Measurements from ENCODE around the gene PIGH.
A peak's percentile ranks its signal among the peaks of the same experiment; 100 is the strongest.
"Not testable (repeated sequence)": the region's sequence is repeated elsewhere in the genome, so short reads cannot be mapped to it uniquely, and the experiment has no call there.

Gene PIGH

GRCh38 chr14:67599698-67600561 lies at the start of gene PIGH:
PIGH (minus strand) TSS chr14:67600268; CDS start chr14:67600203, 65 bp downstream.
- peak; percentile 57 to 65 for DNase-seq (ENCODE audit: low read depth in 2 of 2)

GRCh38 chr14:67646131-67646530 lies 46.1 kb upstream of the PIGH start:
- DNase-seq (ENCODE audit: low read depth in 2 of 2), result no peak

GRCh38 chr14:67645414-67645813 lies 45.3 kb upstream of the PIGH start:
- DNase-seq (ENCODE audit: low read depth in 2 of 2), result no peak

- no peak for DNase-seq (ENCODE audit: low read depth in 2 of 2)
Observed at GRCh38 chr14:67644428-67644827, 44.4 kb upstream of the PIGH start.

- DNase-seq (ENCODE audit: low read depth in 2 of 2), result no peak
Observed at GRCh38 chr14:67643713-67644112, 43.6 kb upstream of the PIGH start.

- DNase-seq (ENCODE audit: low read depth in 2 of 2), result no peak
Observed at GRCh38 chr14:67641902-67642749, 42.1 kb upstream of the PIGH start.

- DNase-seq (ENCODE audit: low read depth in 2 of 2), result no peak
Observed at GRCh38 chr14:67641480-67641879, 41.4 kb upstream of the PIGH start.

GRCh38 chr14:67638642-67639041 lies 38.6 kb upstream of the PIGH start:
- no peak for DNase-seq (ENCODE audit: low read depth in 2 of 2)

GRCh38 chr14:67636361-67636919 lies 36.4 kb upstream of the PIGH start:
- peak in 1 of 2 experiments; percentile 50 for DNase-seq (ENCODE audit: low read depth in 2 of 2)

- DNase-seq (ENCODE audit: low read depth in 2 of 2), result no peak
Observed at GRCh38 chr14:67633451-67634147, 33.5 kb upstream of the PIGH start.

GRCh38 chr14:67630938-67631337 lies 30.9 kb upstream of the PIGH start:
- no peak for DNase-seq (ENCODE audit: low read depth in 2 of 2)

- no peak for DNase-seq (ENCODE audit: low read depth in 2 of 2)
Observed at GRCh38 chr14:67630186-67630585, 30.1 kb upstream of the PIGH start.

GRCh38 chr14:67627519-67627918 lies 27.5 kb upstream of the PIGH start:
- no peak for DNase-seq (ENCODE audit: low read depth in 2 of 2)

GRCh38 chr14:67626131-67626530 lies 26.1 kb upstream of the PIGH start:
- not testable (repeated sequence) for DNase-seq (ENCODE audit: low read depth in 2 of 2)

GRCh38 chr14:67623114-67623513 lies 23.0 kb upstream of the PIGH start:
- no peak for DNase-seq (ENCODE audit: low read depth in 2 of 2)

GRCh38 chr14:67622675-67623074 lies 22.6 kb upstream of the PIGH start:
- DNase-seq (ENCODE audit: low read depth in 2 of 2), result peak in 1 of 2 experiments; percentile 56

GRCh38 chr14:67620217-67620785 lies 20.2 kb upstream of the PIGH start:
- no peak for DNase-seq (ENCODE audit: low read depth in 2 of 2)

- DNase-seq (ENCODE audit: low read depth in 2 of 2), result no peak
Observed at GRCh38 chr14:67619446-67620216, 19.6 kb upstream of the PIGH start, which contains the start of gene ARG2. ARG2 (plus strand) TSS chr14:67619920; CDS start chr14:67619978, 58 bp downstream.

- DNase-seq (ENCODE audit: low read depth in 2 of 2), result peak in 1 of 2 experiments; percentile 50
Observed at GRCh38 chr14:67618617-67619063, 18.6 kb upstream of the PIGH start.

GRCh38 chr14:67610491-67610890 lies 10.4 kb upstream of the PIGH start:
- DNase-seq (ENCODE audit: low read depth in 2 of 2), result no peak

All from fibroblast of skin of left biceps (primary cell).